ENCODE data around the gene FGF18.

FGF18 gene

DNA sequence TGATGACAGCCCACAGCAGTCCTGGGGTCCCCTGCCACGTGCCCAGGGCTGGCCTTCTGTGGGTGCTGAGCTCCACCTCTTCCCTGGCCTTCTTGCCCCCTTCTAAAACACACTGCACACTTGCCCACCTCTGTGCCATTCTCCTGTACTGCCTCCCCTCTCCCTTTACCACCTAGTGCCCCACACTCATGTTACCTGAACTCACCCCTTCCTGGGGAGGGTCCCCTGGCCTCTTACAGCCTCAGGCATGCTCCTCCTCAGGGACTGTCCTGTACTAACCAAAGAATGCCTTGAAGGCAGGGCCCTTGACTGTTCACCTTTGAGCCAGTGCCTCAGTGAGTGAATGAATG lies 60.3 kb downstream of the FGF18 start:
- Histone ChIP-seq H3K4me3 (ENCODE audit: low read depth, low read length) (no peak overlapping the region), H3K27ac (ENCODE audit: extremely low read depth, low read depth, low read length) (no peak overlapping the region), H3K36me3 (ENCODE audit: control insufficient read depth in 2 of 2, insufficient read depth in 1 of 2, low read length in 2 of 2) (no peaks in the 10 kb centered on the region), H3K9me3 (ENCODE audit: control insufficient read depth, insufficient read depth, low read depth, low read length) (no peaks in the 10 kb centered on the region), H3K4me1 (ENCODE audit: control insufficient read depth, insufficient read depth, low read length) (peaks cover 7% of the 10 kb centered on the region; the same call in 1 of the 2 replicates)
- CTCF ChIA-PET, result interaction anchor here (1.2 kb wide), 1 partner anchor 8 kb away, joined by 3 read pairs; no protein-coding TSS in a partner anchor
- no peak for TF ChIP-seq GFI1B (tag by site-specific recombination; IDR thresholded peaks at IDR 0.05)
- peak; percentile 39; the same call in 1 of the 2 replicates for TF ChIP-seq GLIS1 (tag by site-specific recombination; IDR thresholded peaks at IDR 0.05)
- POLR2A ChIA-PET, result interaction anchor here (0.6 kb wide), 1 partner anchor 50 kb away, joined by 3 read pairs; no protein-coding TSS in a partner anchor

- Histone ChIP-seq H3K9me3 (ENCODE audit: control insufficient read depth, insufficient read depth, low read depth, low read length) (no peaks in the 10 kb centered on the region), H3K4me1 (ENCODE audit: control insufficient read depth, insufficient read depth, low read length) (peaks cover 7% of the 10 kb centered on the region; the same call in 1 of the 2 replicates), H3K4me3 (ENCODE audit: low read depth, low read length) (no peak overlapping the region), H3K27ac (ENCODE audit: extremely low read depth, low read depth, low read length) (no peak overlapping the region), H3K36me3 (ENCODE audit: control insufficient read depth in 2 of 2, insufficient read depth in 1 of 2, low read length in 2 of 2) (no peaks in the 10 kb centered on the region)
- ChIA-PET POLR2A (no interaction called here), CTCF (no interaction called here)
- no peak for TF ChIP-seq MEIS1 (CRISPR knock-in tag; IDR thresholded peaks at IDR 0.05; ENCODE audit: borderline replicate concordance)
- TF ChIP-seq FEZF1 (tag by site-specific recombination; IDR thresholded peaks at IDR 0.05), result no peak
- no peak for TF ChIP-seq HOXA7 (CRISPR knock-in tag; IDR thresholded peaks at IDR 0.05; ENCODE audit: borderline replicate concordance)
- no peak for TF ChIP-seq BCL11B (tag by site-specific recombination; IDR thresholded peaks at IDR 0.05; ENCODE audit: low read depth)
- no peak for TF ChIP-seq ZNF394 (tag by site-specific recombination; IDR thresholded peaks at IDR 0.05; ENCODE audit: borderline replicate concordance)
- TF ChIP-seq ZNF2 (tag by site-specific recombination; IDR thresholded peaks at IDR 0.05), result no peak
- 0 out of 2 replicates have a peak, but pooled peaks have one; percentile 5 for TF ChIP-seq GLIS1 (tag by site-specific recombination; IDR thresholded peaks at IDR 0.05)
Measured at GRCh38 chr5:171480239-171480638, 60.8 kb downstream of the FGF18 start.

DNA sequence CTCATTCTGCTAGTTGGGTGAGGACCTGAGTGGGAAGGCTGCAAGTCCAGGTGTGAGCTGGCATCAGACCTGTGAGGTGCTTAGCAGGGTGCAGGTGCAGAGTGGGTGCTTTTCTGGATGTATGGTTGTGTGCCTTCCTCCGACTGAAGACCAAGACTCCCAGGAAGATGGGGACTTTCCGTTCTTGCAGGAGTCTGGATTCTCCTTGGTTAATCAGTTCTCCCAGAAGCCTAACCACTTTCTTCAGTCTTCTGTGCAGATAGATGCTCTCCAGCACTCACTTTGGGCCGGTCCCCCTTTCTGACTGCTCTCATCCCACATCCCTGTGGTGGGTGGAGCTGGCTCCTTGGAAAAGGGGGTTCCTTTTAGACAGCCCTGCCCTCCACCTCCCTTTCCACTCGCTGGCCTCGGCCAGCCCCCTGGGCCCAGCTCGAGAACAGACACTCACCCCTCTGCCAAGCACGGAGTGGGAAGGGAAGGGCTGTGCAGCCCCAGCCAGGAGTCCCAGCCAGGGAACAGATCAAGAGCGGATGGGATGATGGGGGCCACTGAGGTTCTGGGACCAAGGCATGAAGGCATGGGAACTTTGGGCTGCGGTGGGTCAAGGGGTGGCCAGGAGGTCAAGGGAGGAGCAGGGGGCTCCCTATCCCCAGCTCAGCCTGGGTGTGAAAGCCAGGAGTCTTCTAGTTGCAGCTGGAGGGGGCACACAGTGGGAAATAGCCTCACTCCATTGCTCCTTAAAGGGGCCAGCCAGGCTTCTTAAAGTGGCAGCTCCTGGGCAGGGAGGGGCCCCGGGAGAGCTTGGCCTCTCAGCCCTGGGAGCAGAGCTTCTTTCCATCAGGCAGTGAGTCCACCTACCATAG lies 62.4 kb downstream of the FGF18 start:
- no peak overlapping the region for H3K4me3 ChIP-seq (ENCODE audit: low read depth, low read length)
- TF ChIP-seq ZBTB7A (tag by site-specific recombination; IDR thresholded peaks at IDR 0.05; ENCODE audit: low read depth) (no peak), ZNF692 (tag by site-specific recombination; IDR thresholded peaks at IDR 0.05) (peak; percentile 79), ZFP69B (tag by site-specific recombination; IDR thresholded peaks at IDR 0.05) (peak; percentile 59; the same call in 1 of the 2 replicates)
- POLR2A ChIA-PET, result no interaction called here
- peaks cover 7% of the 10 kb centered on the region; the same call in 1 of the 2 replicates for H3K4me1 ChIP-seq (ENCODE audit: control insufficient read depth, insufficient read depth, low read length)
- no peak overlapping the region for H3K27ac ChIP-seq (ENCODE audit: extremely low read depth, low read depth, low read length)
- CTCF ChIA-PET, result interaction anchor here (0.5 to 1.5 kb wide), 6 partner anchors 128 to 427 kb away, joined by 3 to 4 read pairs (median 3); no protein-coding TSS in a partner anchor
- H3K9me3 ChIP-seq (ENCODE audit: control insufficient read depth, insufficient read depth, low read depth, low read length), result no peaks in the 10 kb centered on the region
- no peaks in the 10 kb centered on the region for H3K36me3 ChIP-seq (ENCODE audit: control insufficient read depth in 2 of 2, insufficient read depth in 1 of 2, low read length in 2 of 2)

DNA sequence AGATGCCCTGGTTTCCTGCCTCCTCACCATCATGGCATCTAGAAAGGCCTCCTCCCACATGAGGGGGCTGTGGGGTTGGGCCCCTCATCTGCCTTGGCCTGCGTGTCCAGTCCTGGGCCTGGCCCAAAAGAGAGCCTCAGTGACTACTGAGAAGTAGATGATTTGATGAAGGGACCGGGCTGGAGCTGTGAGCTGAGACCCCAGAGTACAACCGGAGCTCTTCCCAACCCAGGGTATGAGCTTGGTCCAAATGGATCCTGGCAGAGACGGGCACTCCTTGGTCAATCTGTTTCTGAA lies 62.9 kb downstream of the FGF18 start:
- no peak overlapping the region for H3K4me3 ChIP-seq (ENCODE audit: low read depth, low read length)
- ChIA-PET POLR2A (no interaction called here), CTCF (interaction anchor here (0.8 to 1.5 kb wide), 6 partner anchors 94 to 426 kb away, joined by 3 to 4 read pairs (median 3); no protein-coding TSS in a partner anchor)
- no peak overlapping the region for H3K27ac ChIP-seq (ENCODE audit: extremely low read depth, low read depth, low read length)
- no peaks in the 10 kb centered on the region for H3K9me3 ChIP-seq (ENCODE audit: control insufficient read depth, insufficient read depth, low read depth, low read length)
- H3K4me1 ChIP-seq (ENCODE audit: control insufficient read depth, insufficient read depth, low read length), result peaks cover 7% of the 10 kb centered on the region; the same call in 1 of the 2 replicates
- no peaks in the 10 kb centered on the region for H3K36me3 ChIP-seq (ENCODE audit: control insufficient read depth in 2 of 2, insufficient read depth in 1 of 2, low read length in 2 of 2)
- TF ChIP-seq ZNF433 (tag by site-specific recombination; IDR thresholded peaks at IDR 0.05; ENCODE audit: low read depth), result no peak
- no peak for TF ChIP-seq GLI4 (tag by site-specific recombination; IDR thresholded peaks at IDR 0.05)
- no peak for TF ChIP-seq ZNF148 (tag by site-specific recombination; IDR thresholded peaks at IDR 0.05; ENCODE audit: borderline replicate concordance)
- TF ChIP-seq, protein P1, sequence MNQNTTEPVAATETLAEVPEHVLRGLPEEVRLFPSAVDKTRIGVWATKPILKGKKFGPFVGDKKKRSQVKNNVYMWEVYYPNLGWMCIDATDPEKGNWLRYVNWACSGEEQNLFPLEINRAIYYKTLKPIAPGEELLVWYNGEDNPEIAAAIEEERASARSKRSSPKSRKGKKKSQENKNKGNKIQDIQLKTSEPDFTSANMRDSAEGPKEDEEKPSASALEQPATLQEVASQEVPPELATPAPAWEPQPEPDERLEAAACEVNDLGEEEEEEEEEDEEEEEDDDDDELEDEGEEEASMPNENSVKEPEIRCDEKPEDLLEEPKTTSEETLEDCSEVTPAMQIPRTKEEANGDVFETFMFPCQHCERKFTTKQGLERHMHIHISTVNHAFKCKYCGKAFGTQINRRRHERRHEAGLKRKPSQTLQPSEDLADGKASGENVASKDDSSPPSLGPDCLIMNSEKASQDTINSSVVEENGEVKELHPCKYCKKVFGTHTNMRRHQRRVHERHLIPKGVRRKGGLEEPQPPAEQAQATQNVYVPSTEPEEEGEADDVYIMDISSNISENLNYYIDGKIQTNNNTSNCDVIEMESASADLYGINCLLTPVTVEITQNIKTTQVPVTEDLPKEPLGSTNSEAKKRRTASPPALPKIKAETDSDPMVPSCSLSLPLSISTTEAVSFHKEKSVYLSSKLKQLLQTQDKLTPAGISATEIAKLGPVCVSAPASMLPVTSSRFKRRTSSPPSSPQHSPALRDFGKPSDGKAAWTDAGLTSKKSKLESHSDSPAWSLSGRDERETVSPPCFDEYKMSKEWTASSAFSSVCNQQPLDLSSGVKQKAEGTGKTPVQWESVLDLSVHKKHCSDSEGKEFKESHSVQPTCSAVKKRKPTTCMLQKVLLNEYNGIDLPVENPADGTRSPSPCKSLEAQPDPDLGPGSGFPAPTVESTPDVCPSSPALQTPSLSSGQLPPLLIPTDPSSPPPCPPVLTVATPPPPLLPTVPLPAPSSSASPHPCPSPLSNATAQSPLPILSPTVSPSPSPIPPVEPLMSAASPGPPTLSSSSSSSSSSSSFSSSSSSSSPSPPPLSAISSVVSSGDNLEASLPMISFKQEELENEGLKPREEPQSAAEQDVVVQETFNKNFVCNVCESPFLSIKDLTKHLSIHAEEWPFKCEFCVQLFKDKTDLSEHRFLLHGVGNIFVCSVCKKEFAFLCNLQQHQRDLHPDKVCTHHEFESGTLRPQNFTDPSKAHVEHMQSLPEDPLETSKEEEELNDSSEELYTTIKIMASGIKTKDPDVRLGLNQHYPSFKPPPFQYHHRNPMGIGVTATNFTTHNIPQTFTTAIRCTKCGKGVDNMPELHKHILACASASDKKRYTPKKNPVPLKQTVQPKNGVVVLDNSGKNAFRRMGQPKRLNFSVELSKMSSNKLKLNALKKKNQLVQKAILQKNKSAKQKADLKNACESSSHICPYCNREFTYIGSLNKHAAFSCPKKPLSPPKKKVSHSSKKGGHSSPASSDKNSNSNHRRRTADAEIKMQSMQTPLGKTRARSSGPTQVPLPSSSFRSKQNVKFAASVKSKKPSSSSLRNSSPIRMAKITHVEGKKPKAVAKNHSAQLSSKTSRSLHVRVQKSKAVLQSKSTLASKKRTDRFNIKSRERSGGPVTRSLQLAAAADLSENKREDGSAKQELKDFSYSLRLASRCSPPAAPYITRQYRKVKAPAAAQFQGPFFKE (tag by site-specific recombination; IDR thresholded peaks at IDR 0.05; ENCODE audit: borderline replicate concordance), result no peak
